GM18909 (cell line): ENCODE data around the gene RAMACL.

Experiments used
- ATAC-seq: cut with Tn5 transposase; IDR thresholded peaks from one replicate; pipeline ENCODE4 v1.9.1; 2021; ENCODE audit warnings: mild to moderate bottlenecking; ENCODE audit not compliant: unreplicated experiment, poor library complexity

RAMACL gene

GRCh38 chr6:166561771-166562359 is 24.6 kb downstream of the RAMACL start:
- ATAC-seq: no peak

GRCh38 chr6:166560222-166560621 is 26.3 kb downstream of the RAMACL start:
- ATAC-seq: no peak

GRCh38 chr6:166559662-166560061 is 26.8 kb downstream of the RAMACL start:
- ATAC-seq: no peak

GRCh38 chr6:166559211-166559610 is 27.3 kb downstream of the RAMACL start:
- no peak for ATAC-seq

GRCh38 chr6:166558156-166559005 is 28.1 kb downstream of the RAMACL start:
- ATAC-seq: no peak

- ATAC-seq: no peak
Measured at GRCh38 chr6:166556863-166557322, 29.6 kb downstream of the RAMACL start.

- ATAC-seq: no peak
Measured at GRCh38 chr6:166556336-166556735, 30.1 kb downstream of the RAMACL start.

- no peak for ATAC-seq
Measured at GRCh38 chr6:166555086-166555485, 31.4 kb downstream of the RAMACL start.

- ATAC-seq: no peak
Measured at GRCh38 chr6:166554316-166554715, 32.2 kb downstream of the RAMACL start.

GRCh38 chr6:166553563-166554271 is 32.8 kb downstream of the RAMACL start:
- ATAC-seq: no peak

GRCh38 chr6:166552600-166552999 is 33.9 kb downstream of the RAMACL start:
- ATAC-seq: no peak

GRCh38 chr6:166551754-166552495 is 34.6 kb downstream of the RAMACL start:
- ATAC-seq: no peak

GRCh38 chr6:166546653-166547052 is 39.8 kb downstream of the RAMACL start:
- no peak for ATAC-seq

- no peak for ATAC-seq
Measured at GRCh38 chr6:166545156-166546034, 41.1 kb downstream of the RAMACL start.

- no peak for ATAC-seq
Measured at GRCh38 chr6:166544296-166544605, 42.2 kb downstream of the RAMACL start.

GRCh38 chr6:166543603-166544295 is 42.7 kb downstream of the RAMACL start:
- ATAC-seq: no peak

- no peak for ATAC-seq
Measured at GRCh38 chr6:166542580-166542912, 43.9 kb downstream of the RAMACL start.

- no peak for ATAC-seq
Measured at GRCh38 chr6:166541876-166542579, 44.5 kb downstream of the RAMACL start.

- ATAC-seq: no peak
Measured at GRCh38 chr6:166541366-166541765, 45.1 kb downstream of the RAMACL start.
